ENCODE results near the gene TMPRSS2. TPM values are rescaled to one million over a fixed set of nuclear protein-coding genes. Genes with fewer than 3 reads are reported as not detected.

The TMPRSS2 gene
- polyA plus RNA-seq (ENCODE audit: insufficient read length in 4 of 4), result 10 to 100 TPM; 35.5 to 50.1 (median 37.1) TPM

DNA sequence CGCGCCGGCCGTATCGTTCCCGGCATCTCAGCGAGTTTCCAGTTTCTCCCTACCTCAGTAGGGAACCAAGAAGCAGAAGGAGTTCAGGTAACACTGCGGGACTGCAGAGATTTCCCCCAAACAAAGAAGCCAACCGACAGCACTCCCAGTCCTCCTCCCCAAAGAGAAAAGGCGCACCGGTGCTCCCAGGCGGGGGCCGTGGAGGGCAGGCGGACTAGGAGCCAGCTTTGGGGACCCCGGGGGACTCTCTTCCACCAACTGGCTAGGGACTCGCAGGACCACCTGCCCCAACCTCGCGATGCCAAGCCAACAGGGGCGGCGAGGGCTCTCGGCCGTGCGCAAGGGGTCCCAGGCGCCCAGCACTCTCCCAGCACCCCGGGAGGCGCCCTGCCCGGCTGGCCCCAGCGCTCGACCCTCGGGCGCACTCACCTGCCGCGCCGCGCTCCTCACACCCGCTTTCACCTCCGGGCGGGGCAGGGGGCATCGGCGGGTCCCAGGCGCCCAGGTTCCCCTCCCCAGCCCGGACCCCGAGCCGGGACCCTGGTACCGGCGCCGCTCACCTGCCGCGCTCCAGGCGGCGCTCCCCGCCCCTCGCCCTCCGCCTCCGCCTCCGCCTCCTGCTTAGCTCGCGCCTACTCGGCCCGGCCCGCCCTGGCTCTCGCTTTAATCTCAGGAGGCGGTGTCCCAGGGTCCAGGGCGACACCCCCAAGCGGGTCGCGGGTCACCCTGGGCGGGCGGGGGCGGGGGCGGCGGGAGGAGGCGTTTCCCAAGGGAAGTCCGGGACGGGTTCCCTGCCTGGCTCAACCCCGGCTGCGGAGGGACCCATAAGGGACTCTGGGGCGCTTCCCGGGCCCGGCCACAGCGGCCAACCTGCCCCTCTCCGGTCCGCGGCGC is at the start of gene TMPRSS2:
Gene TMPRSS2, minus strand, starts transcription at position 638 of the 894 bp plus-strand sequence. CDS start 10,025 bp downstream, outside the sequence.
- DNase-seq (ENCODE audit: low read depth in 4 of 4, low spot score in 3 of 4), result no peak

DNA sequence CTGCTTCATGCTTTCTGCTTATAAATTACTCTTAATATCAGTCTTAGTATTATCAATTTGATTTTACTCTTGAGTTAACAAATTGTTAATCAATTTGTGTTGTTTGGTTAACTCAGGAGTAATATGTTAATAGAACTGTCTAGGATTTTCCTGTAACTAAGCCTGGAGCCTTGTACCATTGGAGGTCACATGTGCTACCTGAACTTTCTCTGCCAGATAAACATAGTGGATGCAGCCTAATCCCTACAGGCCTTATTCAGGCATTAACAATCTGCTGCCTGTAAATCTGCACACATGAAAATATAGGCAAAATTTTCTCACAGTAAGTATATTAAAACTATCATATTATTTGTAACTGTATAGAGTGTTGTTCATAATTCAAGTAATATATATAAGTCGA is 47.1 kb upstream of the TMPRSS2 start:
- no peak for DNase-seq (ENCODE audit: low read depth in 4 of 4, low spot score in 3 of 4)

DNA sequence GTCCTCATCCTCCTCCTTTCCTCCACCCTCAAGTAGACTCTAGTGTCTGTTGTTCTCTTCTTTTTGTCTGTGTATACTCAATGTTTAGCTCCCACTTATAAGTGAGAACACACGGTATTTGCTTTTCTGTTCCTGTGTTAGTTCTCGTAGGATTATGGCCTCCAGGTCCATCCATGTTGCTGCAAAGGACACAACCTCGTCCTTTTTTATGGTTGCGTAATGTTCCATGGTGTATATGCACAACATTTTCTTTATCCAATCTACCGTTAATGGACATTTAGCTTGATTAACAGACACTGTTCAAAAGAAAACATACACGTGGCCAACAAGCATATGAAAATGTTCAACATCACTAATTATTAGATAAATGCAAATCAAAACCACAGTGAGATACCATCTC is 44.3 kb upstream of the TMPRSS2 start:
- DNase-seq (ENCODE audit: low read depth in 4 of 4, low spot score in 3 of 4), result no peak

DNA sequence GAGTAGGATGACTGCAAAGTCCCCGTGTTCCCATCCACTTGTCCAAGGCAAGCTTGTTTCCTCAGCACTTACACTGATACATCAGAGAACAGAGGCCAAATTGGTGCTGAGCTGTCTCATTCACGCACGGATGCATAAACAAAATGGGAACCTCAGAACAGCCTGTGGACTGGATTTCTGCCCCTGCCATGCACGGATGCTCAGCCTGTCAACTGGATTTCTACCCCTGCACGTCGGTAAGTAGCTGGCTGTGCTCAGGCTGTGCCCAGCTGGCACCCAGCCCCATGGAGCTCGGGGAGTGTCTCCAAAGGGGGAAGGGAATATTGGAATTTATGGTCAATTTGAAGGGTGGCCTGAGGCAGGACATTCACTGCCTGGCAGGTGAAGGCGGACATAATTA is 40.8 kb upstream of the TMPRSS2 start:
- no peak for DNase-seq (ENCODE audit: low read depth in 4 of 4, low spot score in 3 of 4)

DNA sequence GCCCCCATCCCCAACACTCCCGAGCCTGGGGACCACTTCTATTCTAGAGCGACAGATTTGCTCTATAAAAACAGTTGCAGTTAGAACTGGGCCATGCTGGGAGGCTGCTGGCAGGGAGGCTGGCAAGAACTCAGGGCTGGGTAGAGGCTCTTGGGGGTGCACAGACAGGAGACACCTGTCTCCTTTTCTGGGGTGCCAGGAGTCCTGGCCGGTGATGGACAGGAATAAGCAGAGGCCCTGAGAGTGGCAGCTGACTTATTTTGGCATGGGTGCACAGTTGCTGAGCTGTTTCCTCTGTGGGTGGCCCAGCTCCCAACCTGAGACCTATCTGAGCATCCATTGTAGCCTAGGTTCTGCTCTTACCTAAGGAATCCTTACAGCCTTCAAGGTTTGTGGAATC is 39.2 kb upstream of the TMPRSS2 start:
- DNase-seq (ENCODE audit: low read depth in 4 of 4, low spot score in 3 of 4), result no peak

DNA sequence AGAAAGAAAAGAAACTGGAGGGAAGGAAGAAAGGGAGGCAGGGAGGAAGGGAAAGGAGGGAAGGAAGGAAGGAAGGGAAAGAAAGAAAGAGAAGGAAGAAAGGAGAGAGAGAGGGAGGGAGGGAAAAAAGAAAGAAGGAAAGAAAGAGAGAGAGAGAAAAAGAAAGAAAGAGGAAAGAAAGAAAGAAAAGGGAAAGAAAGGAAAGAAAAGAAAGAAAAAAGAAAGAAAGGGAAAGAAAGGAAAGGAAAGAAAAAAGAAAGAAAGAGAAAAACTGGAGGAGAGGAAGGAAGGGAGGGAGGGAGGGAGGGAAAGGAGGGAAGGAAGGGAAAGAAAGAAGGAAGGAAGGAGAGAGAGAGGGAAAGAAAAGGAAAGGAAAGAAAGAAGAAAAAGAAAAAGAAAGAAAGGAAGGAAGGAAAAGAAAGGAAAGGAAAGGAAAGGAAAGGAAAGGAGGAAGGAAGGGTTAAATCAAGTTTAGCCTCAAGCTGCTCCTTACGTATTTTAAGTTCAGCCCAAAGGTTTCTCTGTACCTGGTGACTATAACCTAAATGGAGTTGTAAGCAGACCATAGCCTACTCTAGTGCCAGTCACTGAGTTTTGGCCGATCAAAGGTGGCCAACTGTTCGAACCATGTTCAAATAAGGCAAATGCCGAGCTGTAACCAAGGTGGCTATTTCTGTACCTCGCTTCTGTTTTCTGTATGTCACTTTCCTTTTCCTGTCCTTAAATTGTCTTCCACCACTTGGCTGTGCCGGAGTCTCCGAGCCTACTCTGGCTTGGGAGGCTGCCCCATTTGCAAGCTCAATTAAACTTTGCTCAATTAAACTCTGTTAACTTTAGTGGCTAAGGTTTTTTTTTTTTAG is 37.8 kb upstream of the TMPRSS2 start:
- DNase-seq (ENCODE audit: low read depth in 4 of 4, low spot score in 3 of 4), result no peak

DNA sequence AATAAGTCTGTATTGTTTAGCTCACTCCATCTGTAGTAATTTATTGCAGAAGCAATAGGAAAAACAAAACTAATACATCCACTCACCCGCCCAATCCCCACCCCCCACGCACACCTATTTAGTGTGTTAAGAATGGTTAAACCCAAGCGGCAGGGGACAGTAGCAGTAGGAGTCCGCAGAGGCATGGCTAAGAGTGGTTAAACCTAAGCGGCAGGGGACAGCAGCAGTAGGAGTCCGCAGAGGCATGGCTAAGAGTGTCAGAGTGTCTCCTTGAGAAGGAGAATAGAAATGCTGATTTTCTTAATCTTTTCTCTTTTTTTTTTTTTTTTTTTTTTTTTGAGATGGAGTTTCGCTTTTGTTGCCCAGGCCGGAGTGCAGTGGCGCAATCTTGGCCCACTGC is 34.8 kb upstream of the TMPRSS2 start:
- DNase-seq (ENCODE audit: low read depth in 4 of 4, low spot score in 3 of 4), result no peak

DNA sequence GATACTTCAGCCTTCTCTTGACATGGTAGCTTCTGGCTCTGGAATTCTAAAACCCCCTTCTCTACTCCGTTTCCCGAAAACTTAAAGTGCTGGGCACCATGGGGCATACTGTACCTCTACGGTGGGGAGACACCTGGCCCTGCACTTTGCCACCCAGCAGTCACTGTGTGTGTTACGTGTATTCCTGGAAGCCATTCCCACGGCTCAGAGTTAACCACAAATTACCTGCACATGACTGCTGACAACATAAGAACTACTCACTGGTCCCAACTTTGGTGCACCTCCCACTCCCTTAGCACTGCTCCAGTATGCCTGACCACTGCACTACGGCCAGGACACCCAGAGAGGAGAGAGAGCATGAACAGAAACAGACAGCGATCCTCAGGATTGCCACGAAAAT is 29.4 kb upstream of the TMPRSS2 start:
- DNase-seq (ENCODE audit: low read depth in 4 of 4, low spot score in 3 of 4), result no peak

DNA sequence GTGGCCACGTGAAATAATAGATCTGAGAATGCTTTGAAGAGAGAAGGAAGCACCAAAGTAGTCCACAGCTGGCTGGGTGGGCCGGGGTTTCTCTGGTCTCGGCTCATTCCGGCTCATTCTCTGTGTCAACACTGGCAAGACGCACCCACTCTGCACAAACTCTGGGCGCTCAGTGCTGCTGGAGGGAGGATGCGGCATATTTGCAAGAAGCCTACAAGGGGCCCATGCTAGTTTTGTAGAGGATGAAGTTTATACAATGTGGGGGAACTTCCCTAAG is 28.8 kb upstream of the TMPRSS2 start:
- DNase-seq (ENCODE audit: low read depth in 4 of 4, low spot score in 3 of 4), result no peak

DNA sequence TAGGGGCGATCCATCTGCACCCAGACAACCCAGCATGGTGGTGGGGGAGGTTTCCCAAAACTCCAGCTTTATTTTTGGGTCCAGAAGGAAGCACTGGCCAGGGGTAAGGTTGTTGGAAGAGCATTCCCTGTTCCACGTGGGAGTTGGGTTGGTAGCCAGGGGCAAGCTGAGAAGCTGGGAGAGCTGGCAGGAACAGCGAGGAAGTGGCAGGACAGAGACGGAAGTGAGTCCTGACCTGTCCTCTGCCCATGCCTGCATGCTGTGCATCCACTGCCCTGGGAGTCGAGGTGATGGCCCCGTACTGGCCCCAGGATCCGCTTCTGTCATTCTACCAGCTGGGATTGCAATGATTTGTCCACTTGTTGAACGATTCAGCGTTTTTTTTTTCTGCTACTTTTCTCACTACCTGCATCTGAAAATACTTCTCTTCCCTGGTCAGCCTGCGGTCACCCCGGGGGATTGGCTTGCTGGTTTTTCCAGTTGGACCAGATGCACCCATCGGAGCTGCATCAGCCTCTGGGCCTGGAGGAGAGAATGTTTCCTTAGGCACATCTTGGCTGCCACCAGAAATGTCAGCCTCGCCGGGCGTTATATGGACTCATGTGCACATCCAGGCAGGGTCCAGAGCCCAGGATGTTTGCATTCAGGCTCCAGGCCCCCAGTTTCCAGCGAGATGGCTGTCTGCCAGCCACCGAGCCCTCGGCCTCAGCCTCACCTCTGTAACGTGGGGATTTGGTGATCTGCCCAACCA is 28.3 kb upstream of the TMPRSS2 start:
- DNase-seq (ENCODE audit: low read depth in 4 of 4, low spot score in 3 of 4), result no peak

DNA sequence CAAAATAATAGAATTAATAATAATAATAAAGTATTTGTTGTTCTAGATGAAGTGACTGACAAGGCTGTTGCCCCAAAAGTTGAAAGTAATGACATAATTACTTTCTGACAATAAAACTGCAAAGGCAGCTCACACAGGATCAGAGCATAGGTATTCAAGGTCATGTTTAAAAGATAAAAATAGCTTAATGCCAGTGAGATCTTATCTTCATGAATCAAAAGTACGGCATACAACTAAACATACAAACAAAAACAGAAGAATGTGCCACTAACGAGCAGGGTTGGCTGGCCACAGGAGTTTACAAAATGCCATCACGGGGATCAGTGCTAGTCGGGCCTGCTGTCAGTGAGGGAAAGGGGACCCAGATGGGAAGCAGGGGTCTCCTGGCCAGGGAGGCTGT is 22.4 kb upstream of the TMPRSS2 start:
- DNase-seq (ENCODE audit: low read depth in 4 of 4, low spot score in 3 of 4), result no peak

DNA sequence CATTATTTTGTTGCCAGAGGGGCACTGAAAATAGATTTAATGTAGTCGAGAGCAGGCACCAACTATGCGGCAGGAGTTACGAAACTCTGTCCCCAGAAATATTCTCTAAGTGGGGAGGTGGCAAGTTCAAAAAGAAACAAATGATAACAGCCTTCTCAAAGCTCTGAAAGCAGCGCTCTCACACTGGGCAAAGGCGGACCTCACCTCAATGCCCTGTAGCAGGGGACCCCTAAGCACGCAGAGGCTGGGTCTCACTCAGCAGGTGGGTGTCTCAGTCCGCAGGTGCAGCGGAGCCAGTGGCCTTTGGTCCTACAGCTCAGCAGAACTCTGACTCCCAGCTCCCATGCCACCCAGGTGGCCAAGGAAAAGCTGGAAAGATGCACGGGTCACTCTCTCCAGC is 21.8 kb upstream of the TMPRSS2 start:
- DNase-seq (ENCODE audit: low read depth in 4 of 4, low spot score in 3 of 4), result no peak

DNA sequence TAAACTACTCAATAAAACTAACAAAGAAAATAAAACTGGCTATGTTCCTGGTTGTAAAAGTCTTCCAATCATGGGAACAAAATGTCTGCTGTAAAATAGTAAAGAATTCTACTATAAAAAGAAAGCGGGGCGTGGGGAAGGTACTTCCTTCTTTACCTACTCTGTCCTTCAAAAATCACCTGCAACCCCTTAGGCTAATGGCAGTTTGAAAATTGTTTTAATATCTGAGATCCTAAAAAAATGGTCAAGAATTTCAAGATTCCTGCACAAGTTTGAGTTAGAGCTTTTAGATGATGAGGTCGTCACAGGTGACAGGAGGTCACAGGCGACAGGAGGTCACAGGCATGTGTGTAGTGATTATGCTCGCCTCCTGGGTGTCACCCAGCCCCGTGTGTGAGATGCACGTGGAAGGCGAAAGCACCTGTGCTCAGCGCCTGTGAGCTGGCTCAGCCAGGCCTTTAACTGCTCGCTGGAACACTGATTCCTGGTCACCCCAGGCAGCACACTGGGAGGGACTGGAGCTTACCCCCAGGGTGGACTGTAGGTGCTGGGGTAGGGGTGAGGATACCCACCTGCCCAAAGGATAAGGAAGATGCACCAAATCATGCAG is 18.6 kb upstream of the TMPRSS2 start:
- DNase-seq (ENCODE audit: low read depth in 4 of 4, low spot score in 3 of 4), result no peak

DNA sequence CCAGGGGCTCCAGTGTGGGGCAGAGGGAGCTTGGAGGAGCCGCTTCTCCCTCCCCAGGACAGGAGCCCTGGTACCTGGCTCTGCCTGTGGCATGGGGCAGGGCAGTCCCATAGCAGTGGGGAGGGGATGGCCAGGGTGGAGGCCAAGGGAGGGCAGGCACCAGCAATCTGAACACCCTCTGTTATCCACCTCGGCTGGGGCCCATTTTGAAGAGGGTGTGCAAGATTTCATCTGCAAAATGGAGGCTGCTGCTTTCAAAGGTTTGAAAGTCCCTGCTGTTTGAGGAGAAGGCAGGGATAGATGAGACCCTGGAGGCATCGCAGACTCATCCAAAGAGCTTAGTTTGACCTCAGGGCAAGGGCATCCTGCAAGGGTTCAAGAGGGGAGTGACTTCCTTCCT is 15.2 kb upstream of the TMPRSS2 start:
- no peak for DNase-seq (ENCODE audit: low read depth in 4 of 4, low spot score in 3 of 4)

DNA sequence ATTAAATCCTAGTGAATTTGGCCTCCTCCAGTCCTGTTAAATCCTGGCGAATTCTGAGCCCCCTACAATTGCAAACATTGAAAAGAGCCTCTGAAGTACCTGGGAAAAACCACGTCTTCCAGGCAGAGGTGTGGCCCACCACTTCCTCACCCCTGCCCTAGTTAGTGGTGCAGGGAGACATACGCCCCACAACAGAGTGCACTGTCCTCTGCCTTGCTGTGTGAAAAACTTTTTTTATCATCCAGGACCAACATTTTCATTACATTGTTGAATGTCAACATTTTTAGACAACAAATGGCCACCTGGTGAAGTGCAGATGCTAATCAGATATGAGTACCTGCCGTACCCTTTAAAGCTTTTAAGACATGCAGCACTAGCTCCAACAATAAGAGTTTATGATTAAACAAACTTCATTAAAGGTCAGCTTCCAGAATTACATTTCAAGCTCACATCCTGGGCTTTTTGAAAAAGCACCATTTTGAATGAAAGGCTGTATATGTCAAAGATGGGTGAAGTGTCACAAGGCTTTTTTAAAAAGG is 13.6 kb upstream of the TMPRSS2 start:
- DNase-seq (ENCODE audit: low read depth in 4 of 4, low spot score in 3 of 4), result no peak

DNA sequence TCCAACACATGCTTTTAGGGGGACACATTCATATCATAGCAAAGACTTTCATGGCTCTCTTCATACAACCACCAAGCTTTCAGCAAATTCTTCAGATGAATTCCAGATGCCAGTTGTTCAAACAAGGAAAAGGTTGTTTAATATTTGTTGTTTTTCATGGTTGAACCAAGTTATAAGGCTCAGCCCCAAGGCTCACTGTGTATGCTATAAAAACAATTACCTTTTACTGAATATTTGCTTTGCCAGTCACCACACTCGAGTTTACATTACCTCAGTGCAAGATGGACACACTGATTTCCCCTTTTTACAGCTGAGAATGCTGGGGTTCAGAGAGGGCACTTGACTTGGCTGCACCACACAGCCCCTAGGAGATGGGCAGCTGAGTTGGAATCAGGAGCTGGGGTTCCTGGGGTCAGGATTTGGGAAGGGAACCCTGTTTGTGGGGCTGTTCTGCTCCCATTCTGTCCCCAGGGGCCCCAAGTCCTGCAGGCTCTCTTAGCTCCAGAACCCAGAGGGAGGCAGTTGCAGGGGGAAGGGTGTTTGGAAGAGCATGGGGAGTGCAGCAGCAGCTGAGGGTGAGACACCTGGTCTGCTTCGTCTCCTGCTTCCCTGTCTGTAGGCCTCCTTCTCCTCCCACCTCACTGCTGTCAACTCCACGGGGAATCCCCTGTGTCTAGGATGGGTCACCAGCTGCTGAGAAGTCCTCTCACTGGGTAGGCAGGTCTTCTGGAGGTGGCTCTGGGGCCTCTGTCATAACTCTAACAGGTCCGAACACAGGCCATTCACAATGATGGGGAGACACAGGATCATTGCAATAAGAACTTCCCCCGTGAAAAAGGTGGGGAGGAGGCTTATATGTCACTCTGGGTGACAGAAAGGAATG is 12.8 kb upstream of the TMPRSS2 start:
- no peak for DNase-seq (ENCODE audit: low read depth in 4 of 4, low spot score in 3 of 4)

DNA sequence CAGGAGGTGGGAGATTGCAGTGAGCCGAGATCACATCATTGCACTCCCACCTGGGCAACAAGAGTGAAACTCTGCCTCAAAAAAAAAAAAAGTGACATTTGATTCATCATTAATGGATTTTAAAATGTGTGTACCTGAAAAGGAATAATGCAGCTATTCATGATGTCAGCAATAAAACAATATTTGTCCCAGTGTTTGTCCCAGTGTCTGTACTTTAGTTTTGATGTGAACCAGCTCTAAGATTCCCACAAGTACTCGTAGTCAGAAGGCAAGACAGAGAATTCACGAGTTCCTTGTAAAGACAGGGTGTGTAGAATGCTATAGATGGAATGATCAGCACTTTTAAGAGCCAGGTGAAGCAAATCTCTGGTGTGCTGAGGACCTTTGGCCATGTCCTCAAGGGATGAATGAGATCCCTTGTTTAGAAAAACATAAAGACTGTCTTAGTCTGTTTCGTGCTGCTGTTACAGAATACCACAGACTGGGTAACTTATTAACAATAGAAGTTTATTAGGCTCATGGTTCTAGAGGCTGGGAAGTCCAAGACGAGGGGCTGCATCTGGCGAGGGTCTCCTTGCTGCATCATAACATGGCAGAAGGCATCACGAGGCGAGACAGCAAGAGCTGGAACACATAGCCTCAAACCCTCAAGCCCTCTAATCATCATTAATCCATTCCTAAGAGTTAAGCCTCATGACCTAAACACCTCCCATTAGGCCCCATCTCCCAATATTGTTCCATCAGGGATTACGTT is 12.0 kb upstream of the TMPRSS2 start:
- DNase-seq (ENCODE audit: low read depth in 4 of 4, low spot score in 3 of 4), result no peak

DNA sequence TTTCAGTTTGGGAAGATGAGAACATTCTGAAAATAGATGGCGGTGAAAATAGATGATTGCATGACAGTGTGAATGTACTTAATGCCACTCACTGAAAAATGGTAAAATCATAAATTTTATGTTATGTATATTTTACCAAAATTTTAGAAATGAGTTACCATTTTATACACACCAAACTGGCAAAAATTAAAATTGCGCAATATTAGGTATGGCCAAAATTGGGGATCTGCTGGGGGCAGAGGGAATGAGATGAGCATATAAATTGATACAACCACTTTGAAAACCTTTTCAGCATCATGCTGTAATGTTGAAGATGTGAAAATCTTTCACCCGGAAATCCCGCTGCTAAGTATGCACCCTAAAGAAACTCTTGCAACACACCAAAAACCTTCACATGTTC is 10.8 kb upstream of the TMPRSS2 start:
- no peak for DNase-seq (ENCODE audit: low read depth in 4 of 4, low spot score in 3 of 4)

DNA sequence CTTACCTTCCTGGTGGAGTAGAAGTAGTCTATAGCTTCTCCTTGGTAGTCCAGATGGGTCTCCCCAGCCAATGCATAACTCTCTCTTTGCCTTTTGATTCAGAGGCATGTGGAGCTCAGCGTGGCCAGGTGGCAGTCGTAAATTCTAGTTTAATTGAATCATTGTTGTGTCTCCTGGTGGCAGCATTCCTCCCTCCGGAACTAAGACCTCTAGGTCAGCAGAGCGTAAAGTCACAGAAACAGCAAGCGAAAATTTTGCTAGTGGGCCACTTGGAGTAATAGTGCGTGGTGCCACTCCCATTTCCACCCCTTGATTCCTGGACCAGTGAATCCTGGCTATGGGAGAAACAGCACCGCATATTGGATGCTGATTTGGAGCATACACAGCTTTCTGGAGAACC is 3.9 kb upstream of the TMPRSS2 start:
- peak in 2 of 4 donors; percentile 49 to 53 for DNase-seq (ENCODE audit: low read depth in 4 of 4, low spot score in 3 of 4)

Data from right renal pelvis (tissue), 4 donors.